Measurements from ENCODE around the gene RAB6A. TPM values are rescaled to one million over a fixed set of nuclear protein-coding genes. Genes with fewer than 3 reads are reported as not detected.
A peak's percentile ranks its signal among the peaks of the same experiment; 100 is the strongest.

RAB6A gene
- total RNA-seq, 1 donor from 2014 or later: 185 TPM

- Mint-ChIP-seq H3K27ac (ENCODE audit: unreplicated experiment) (no peak overlapping the region), H3K4me3 (ENCODE audit: unreplicated experiment) (no peak overlapping the region), H3K9me3 (ENCODE audit: low read depth) (no peaks in the 10 kb centered on the region), H3K36me3 (ENCODE audit: low read depth) (no peaks in the 10 kb centered on the region), H3K27me3 (ENCODE audit: low read depth) (no peaks in the 10 kb centered on the region), H3K4me1 (ENCODE audit: low read depth) (peaks cover 9% of the 10 kb centered on the region)
- no peak for DNase-seq (ENCODE audit: low spot score)
- no peak for TF ChIP-seq CTCF (IDR thresholded peaks at IDR 0.05)
These were observed 98.3 kb downstream of the RAB6A start for GRCh38 chr11:73662445-73663157.

- Mint-ChIP-seq H3K4me3 (ENCODE audit: unreplicated experiment) (peak overlapping the region; percentile 37), H3K27me3 (ENCODE audit: low read depth) (no peaks in the 10 kb centered on the region), H3K9me3 (ENCODE audit: low read depth) (no peaks in the 10 kb centered on the region), H3K36me3 (ENCODE audit: low read depth) (no peaks in the 10 kb centered on the region), H3K4me1 (ENCODE audit: low read depth) (peaks cover 9% of the 10 kb centered on the region), H3K27ac (ENCODE audit: unreplicated experiment) (no peak overlapping the region)
- DNase-seq (ENCODE audit: low spot score): peak; percentile 96
- peak; percentile 98 for TF ChIP-seq CTCF (IDR thresholded peaks at IDR 0.05)
These were observed 99.7 kb downstream of the RAB6A start for GRCh38 chr11:73661035-73661628.

GRCh38 chr11:73660497-73661034 is 100.3 kb downstream of the RAB6A start:
- Mint-ChIP-seq H3K27me3 (ENCODE audit: low read depth) (no peaks in the 10 kb centered on the region), H3K36me3 (ENCODE audit: low read depth) (no peaks in the 10 kb centered on the region), H3K27ac (ENCODE audit: unreplicated experiment) (no peak overlapping the region), H3K4me1 (ENCODE audit: low read depth) (peaks cover 9% of the 10 kb centered on the region), H3K9me3 (ENCODE audit: low read depth) (no peaks in the 10 kb centered on the region), H3K4me3 (ENCODE audit: unreplicated experiment) (peak overlapping the region; percentile 37)
- TF ChIP-seq CTCF (IDR thresholded peaks at IDR 0.05): no peak
- no peak for DNase-seq (ENCODE audit: low spot score)

- Mint-ChIP-seq H3K27me3 (ENCODE audit: low read depth) (no peaks in the 10 kb centered on the region), H3K4me1 (ENCODE audit: low read depth) (peaks cover 9% of the 10 kb centered on the region), H3K4me3 (ENCODE audit: unreplicated experiment) (no peak overlapping the region), H3K27ac (ENCODE audit: unreplicated experiment) (no peak overlapping the region), H3K36me3 (ENCODE audit: low read depth) (no peaks in the 10 kb centered on the region), H3K9me3 (ENCODE audit: low read depth) (no peaks in the 10 kb centered on the region)
- no peak for DNase-seq (ENCODE audit: low spot score)
- no peak for TF ChIP-seq CTCF (IDR thresholded peaks at IDR 0.05)
These were observed 100.9 kb downstream of the RAB6A start for GRCh38 chr11:73659961-73660360.

DNA sequence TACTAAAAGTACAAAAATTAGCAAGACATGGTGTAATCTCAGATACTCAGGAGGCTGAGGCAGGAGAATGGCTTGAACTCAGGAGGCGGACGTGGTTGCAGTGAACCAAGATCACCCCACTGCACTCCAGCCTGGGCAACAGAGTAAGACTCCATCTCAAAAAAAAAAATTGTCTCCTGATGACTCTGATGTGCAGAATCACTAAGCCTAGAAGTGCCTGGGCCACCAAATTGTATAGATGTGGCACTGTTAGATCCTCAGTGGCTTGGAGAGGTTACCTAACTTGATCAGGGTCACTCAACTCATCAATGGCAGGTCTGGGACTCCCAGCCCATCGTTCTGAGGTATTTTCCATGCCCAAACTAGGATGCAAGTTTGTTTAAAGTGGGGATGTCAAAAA is 103.9 kb downstream of the RAB6A start:
- H3K4me1 Mint-ChIP-seq (ENCODE audit: low read depth): no peaks in the 10 kb centered on the region
- no peaks in the 10 kb centered on the region for H3K36me3 Mint-ChIP-seq (ENCODE audit: low read depth)
- H3K4me3 Mint-ChIP-seq (ENCODE audit: unreplicated experiment): no peak overlapping the region
- no peak for TF ChIP-seq CTCF (IDR thresholded peaks at IDR 0.05)
- no peak for DNase-seq (ENCODE audit: low spot score)
- H3K9me3 Mint-ChIP-seq (ENCODE audit: low read depth): no peaks in the 10 kb centered on the region
- no peak overlapping the region for H3K27ac Mint-ChIP-seq (ENCODE audit: unreplicated experiment)
- no peaks in the 10 kb centered on the region for H3K27me3 Mint-ChIP-seq (ENCODE audit: low read depth)

All from chondrocyte (in vitro differentiated cells).